ENCODE data around the gene AKIP1. TPM values are rescaled to one million over a fixed set of nuclear protein-coding genes. Genes with fewer than 3 reads are reported as not detected.
A peak's percentile ranks its signal among the peaks of the same experiment; 100 is the strongest.

Gene AKIP1
- total and polyA plus RNA-seq, 2 of the 8 experiments (the other 6 are each of a cell fraction or from before 2014, with no cell fraction given): 17.8 to 29.6 TPM

- H3K27me3 ChIP-seq (replicated peaks in 1 of 4; ENCODE audit: control insufficient read depth in 3 of 4, extremely low read depth in 1 of 4, insufficient read depth in 3 of 4, low read length in 3 of 4): no peaks in the 10 kb centered on the region
- H2BK12ac ChIP-seq (ENCODE audit: low read depth, low read length): no peak within 1 kb of the TSS
- no peak within 1 kb of the TSS for H2BK20ac ChIP-seq (ENCODE audit: low read length)
- ChIA-PET POLR2A (ENCODE audit: partially characterized antibody) (interaction anchor here (0.7 to 1.5 kb wide), 12 partner anchors 9 to 496 kb away, joined by 3 to 8 read pairs (median 3); partner anchors contain the start of genes AKIP1 and ZNF143), CTCF (ENCODE audit: partially characterized antibody) (interaction anchor here (0.6 to 2.3 kb wide), 4 partner anchors 16 to 49 kb away, joined by 3 to 11 read pairs (median 3); partner anchors contain the start of gene C11orf16)
- H3K56ac ChIP-seq (replicated peaks; ENCODE audit: insufficient read length, low read depth, low read length): peak within 1 kb of the TSS; percentile 78
- peaks cover 3% of the 10 kb centered on the region; the same call in 1 of the 2 replicates for H3K79me1 ChIP-seq (ENCODE audit: low read depth, low read length)
- H2BK5ac ChIP-seq (ENCODE audit: low read depth, low read length): peak within 1 kb of the TSS; percentile 58; the same call in 1 of the 2 replicates
- peak within 1 kb of the TSS; percentile 82 for H3K4ac ChIP-seq (replicated peaks; ENCODE audit: insufficient read length, low read depth, low read length)
- peak within 1 kb of the TSS; percentile 76 for H3K18ac ChIP-seq (ENCODE audit: extremely low read depth, low read length)
- no peak within 1 kb of the TSS for H3K23ac ChIP-seq (ENCODE audit: insufficient read length)
- H3K4me2 ChIP-seq (ENCODE audit: insufficient read depth in 1 of 2, low read depth in 2 of 2, low read length in 2 of 2): peak within 1 kb of the TSS; percentile 62 to 90
- H3K23me2 ChIP-seq (ENCODE audit: low read depth, low read length): peaks cover 12% of the 10 kb centered on the region
- no peak within 1 kb of the TSS for H2BK120ac ChIP-seq (replicated peaks; ENCODE audit: low read depth, low read length)
- peak within 1 kb of the TSS; percentile 95 for H4K8ac ChIP-seq (ENCODE audit: extremely low read depth, insufficient read depth, low read length)
- H3K9ac ChIP-seq (replicated peaks in 1 of 4; ENCODE audit: extremely low read depth in 1 of 4, low read depth in 3 of 4, low read length in 3 of 4): peak within 1 kb of the TSS; percentile 46 to 63 (median 62); a peak in 6 of 7 replicates
- FAIRE-seq (no peak), DNase-seq (ENCODE audit: low read depth in 1 of 2, low spot score in 2 of 2) (peak; percentile 56 to 92)
- no peaks in the 10 kb centered on the region for H3K9me3 ChIP-seq (ENCODE audit: insufficient read depth in 2 of 2, low read depth in 1 of 2, low read length in 1 of 2)
- WGBS, 2 experiments (ENCODE audit: extremely low coverage in 1 of 2, insufficient coverage in 1 of 2, insufficient read length in 1 of 2, insufficient replicate concordance in 2 of 2, low coverage in 1 of 2, low lambda C conversion rate in 2 of 2, missing lambda C conversion rate in 1 of 2): 1% methylated on average over 63 of the region's 67 CpGs; no CpG with 5 or more reads in 1 of the 2 experiments
- H2BK15ac ChIP-seq (ENCODE audit: low read length): no peak within 1 kb of the TSS
- peak within 1 kb of the TSS; percentile 83 for H4K5ac ChIP-seq (ENCODE audit: insufficient read length, low read depth, low read length)
- H3K14ac ChIP-seq (ENCODE audit: insufficient read length): no peak within 1 kb of the TSS
- H3K27ac ChIP-seq (ENCODE audit: low read depth, low read length): peak within 1 kb of the TSS; percentile 53; the same call in 1 of the 2 replicates
- peak within 1 kb of the TSS; percentile 22; the same call in 1 of the 2 replicates for H2AFZ ChIP-seq (ENCODE audit: low read length)
- peaks cover 0 to 3% of the 10 kb centered on the region in 2 experiments; a peak in 1 of 4 replicates for H3K79me2 ChIP-seq (ENCODE audit: control insufficient read depth in 1 of 2, insufficient read depth in 2 of 2, low read length in 2 of 2)
- H2AK5ac ChIP-seq (ENCODE audit: low read depth, low read length): no peak within 1 kb of the TSS
- H4K91ac ChIP-seq (replicated peaks; ENCODE audit: insufficient read length, low read length): peak within 1 kb of the TSS; percentile 32
- no peaks in the 10 kb centered on the region for H4K20me1 ChIP-seq (replicated peaks in 1 of 2; ENCODE audit: control insufficient read depth in 1 of 2, insufficient read depth in 2 of 2, low read length in 2 of 2)
- peaks cover 0 to 4% (median 2%) of the 10 kb centered on the region in 4 experiments; a peak in 3 of 7 replicates for H3K4me1 ChIP-seq (replicated peaks in 1 of 4; ENCODE audit: control insufficient read depth in 3 of 4, insufficient read depth in 4 of 4, low read length in 3 of 4)
- H3K36me3 ChIP-seq (ENCODE audit: control insufficient read depth in 2 of 4, insufficient read depth in 4 of 4, low read length in 3 of 4): no peaks in the 10 kb centered on the region
- peak within 1 kb of the TSS; percentile 64 to 86 (median 68) for H3K4me3 ChIP-seq (ENCODE audit: extremely low read depth in 1 of 4, insufficient read depth in 2 of 4, low read depth in 3 of 4, low read length in 4 of 4)
- TF ChIP-seq CHD2 (IDR thresholded peaks at IDR 0.05; ENCODE audit: low read length): peak; percentile 20; the same call in 1 of the 2 replicates
- TF ChIP-seq KDM4A (IDR thresholded peaks at IDR 0.05; ENCODE audit: low read depth, low read length, severe bottlenecking): peak; percentile 94
- TF ChIP-seq TAF1 (IDR thresholded peaks at IDR 0.05; ENCODE audit: low read depth, low read length): peak; percentile 57
- peak; percentile 30; the same call in 1 of the 2 replicates for TF ChIP-seq GABPA (IDR thresholded peaks at IDR 0.05; ENCODE audit: borderline replicate concordance, insufficient read depth, low read length)
- TF ChIP-seq KDM1A (IDR thresholded peaks at IDR 0.05; ENCODE audit: borderline replicate concordance, low read length): no peak
- peak in 1 of 2 experiments; percentile 92; a peak in 2 of 4 replicates for TF ChIP-seq HDAC2 (IDR thresholded peaks at IDR 0.05; ENCODE audit: borderline replicate concordance in 1 of 2, low read depth in 2 of 2, low read length in 2 of 2)
- TF ChIP-seq SIN3A (conservative IDR thresholded peaks at IDR 0.05 in 1 of 2, IDR thresholded peaks at IDR 0.05 in 1 of 2; ENCODE audit: low read depth in 1 of 2, low read length in 2 of 2): peak in 1 of 2 experiments; percentile 89; a peak in 2 of 4 replicates
- no peak for TF ChIP-seq HDAC6 (IDR thresholded peaks at IDR 0.05; ENCODE audit: low read depth, low read length)
- TF ChIP-seq TBP (IDR thresholded peaks at IDR 0.05; ENCODE audit: low read depth, low read length): peak; percentile 55
These were observed 53.6 kb downstream of the AKIP1 start, which contains the start of gene TMEM9B for GRCh38 chr11:8964324-8965320. Gene TMEM9B (minus strand): TSS chr11:8964442. CDS start chr11:8964313, 129 bp downstream.

Measured in H1 (cell line).